ENCODE data around the gene LAMC1.
A peak's percentile ranks its signal among the peaks of the same experiment; 100 is the strongest.
"Not testable (repeated sequence)": the region's sequence is repeated elsewhere in the genome, so short reads cannot be mapped to it uniquely, and the experiment has no call there.

LAMC1 gene

DNA sequence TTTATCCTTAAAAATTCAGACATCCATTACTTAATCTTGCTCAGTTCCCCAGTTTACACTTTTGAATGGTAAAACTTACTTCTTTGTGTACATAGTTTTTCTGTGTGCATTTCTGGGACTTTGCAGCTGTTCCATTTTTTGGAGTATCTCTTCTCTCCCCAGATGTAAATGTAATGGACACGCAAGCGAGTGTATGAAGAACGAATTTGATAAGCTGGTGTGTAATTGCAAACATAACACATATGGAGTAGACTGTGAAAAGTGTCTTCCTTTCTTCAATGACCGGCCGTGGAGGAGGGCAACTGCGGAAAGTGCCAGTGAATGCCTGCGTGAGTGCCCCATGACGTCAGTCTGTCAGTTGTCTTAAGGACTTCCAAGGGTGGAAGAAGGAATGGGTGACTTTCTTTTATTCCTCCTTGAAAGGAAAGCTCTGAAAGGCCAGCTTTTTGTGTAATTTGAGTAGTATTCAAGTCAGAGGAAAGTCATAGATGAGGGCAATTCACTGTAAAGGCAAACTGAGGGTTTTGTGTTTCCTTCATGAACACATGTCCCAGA lies 87.2 kb downstream of the LAMC1 start:
- no peak for DNase-seq

- no peak for DNase-seq
Observed at GRCh38 chr1:183114441-183114840, 91.2 kb downstream of the LAMC1 start.

DNA sequence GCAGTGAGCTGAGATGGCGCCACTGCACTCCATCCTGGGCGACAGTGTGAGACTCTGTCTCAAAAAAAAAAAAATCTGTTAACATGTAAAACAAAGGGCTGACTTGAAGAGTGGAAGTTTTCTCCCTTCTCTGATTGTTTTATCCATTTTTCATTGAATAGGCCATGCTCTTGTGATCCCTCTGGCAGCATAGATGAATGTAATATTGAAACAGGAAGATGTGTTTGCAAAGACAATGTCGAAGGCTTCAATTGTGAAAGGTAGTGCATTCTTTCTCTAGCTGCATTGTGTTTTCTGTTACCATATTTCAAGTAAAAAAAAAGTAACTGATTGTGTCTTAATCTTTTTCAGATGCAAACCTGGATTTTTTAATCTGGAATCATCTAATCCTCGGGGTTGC lies 93.2 kb downstream of the LAMC1 start:
- DNase-seq: no peak

DNA sequence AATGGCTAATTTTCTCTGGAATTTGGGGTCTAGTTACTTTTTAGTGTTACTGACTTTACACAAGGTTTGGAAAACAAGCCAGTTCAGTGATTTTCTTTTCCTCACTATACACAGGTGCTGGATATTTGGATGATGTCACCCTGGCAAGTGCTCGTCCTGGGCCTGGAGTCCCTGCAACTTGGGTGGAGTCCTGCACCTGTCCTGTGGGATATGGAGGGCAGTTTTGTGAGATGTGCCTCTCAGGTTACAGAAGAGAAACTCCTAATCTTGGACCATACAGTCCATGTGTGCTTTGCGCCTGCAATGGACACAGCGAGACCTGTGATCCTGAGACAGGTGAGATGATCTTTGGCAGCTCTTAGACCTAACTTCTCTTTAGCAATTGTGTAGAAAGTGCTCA lies 98.4 kb downstream of the LAMC1 start:
- DNase-seq: no peak

DNA sequence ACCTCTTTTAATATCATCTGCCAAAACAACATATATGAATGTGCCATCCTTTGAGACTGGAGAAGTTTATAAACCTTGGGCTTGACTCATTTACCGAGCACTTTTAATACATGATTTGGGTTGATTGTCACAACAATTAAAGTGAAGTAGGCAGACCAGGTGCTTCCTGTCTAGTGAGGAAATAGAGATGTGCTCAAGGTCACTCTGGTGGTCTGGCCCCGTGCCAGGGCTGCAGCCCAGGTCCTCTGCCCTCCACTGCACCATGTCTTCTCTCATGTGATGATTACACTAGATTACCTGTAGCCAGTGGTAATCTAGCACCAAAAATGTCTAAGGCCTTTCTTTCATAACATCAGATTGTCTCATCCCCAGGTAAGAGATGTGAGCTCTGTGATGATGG lies 101.0 kb downstream of the LAMC1 start:
- DNase-seq: no peak

- DNase-seq: no peak
Observed at GRCh38 chr1:183125279-183125999, 102.2 kb downstream of the LAMC1 start.

DNA sequence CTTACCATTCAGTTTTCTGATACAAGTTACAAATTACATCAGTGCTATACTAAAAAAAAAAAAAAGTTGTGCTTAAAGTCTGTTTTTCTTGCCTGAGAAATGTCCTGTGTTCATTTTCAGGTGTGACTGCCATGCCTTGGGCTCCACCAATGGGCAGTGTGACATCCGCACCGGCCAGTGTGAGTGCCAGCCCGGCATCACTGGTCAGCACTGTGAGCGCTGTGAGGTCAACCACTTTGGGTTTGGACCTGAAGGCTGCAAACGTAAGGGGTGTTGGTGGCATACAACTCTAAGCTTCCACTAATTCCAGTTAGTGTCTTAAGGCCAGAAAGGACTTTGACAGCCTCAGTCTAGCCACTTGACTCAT lies 102.8 kb downstream of the LAMC1 start:
- DNase-seq: no peak

DNA sequence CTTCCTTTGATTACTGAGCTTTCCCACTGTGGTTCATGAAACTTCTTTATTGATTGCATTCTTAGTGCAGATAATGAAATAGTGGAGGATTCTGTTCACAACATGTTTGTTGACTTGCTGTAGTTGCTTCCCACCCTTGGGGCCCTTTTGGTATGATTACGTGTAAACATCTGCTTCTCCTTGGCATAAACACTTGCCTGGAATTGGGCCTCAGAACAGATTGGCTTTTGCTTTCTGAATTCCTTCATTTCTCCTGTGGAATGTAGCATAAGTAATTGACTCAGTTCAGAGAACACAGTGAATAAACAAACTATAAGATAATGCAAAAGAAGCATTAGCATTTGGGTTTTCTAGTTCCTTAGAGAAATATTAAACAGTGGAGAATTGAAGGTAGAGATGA lies 103.3 kb downstream of the LAMC1 start:
- DNase-seq: no peak

DNA sequence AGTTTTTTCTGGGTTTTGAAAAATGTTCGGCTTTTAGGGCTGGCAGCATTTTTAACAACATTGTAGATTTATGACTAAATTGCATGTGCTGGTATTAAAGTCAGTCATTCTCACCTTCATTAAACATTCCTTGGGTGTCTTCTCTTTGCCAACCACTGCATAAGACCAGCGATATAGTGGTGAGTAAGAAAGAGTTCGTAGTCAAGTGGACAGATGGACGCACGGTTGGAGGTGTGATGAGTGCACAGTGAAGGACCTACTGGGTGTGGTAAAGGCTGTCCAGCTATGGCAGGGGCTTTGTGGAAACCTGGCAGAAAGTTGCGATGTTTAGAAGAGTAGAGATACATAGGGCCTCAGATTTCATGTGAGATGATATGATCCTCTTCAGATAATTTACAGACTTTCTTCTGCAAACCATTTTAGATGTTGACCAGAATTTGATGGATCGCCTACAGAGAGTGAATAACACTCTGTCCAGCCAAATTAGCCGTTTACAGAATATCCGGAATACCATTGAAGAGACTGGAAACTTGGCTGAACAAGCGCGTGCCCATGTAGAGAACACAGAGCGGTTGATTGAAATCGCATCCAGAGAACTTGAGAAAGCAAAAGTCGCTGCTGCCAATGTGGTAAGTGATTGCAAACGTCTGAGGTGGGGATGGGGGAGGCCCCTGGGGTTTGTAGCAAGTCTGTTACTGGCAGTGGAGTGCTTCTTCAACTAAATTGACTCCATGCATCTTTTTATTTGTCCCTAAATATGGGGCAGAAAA lies 106.9 kb downstream of the LAMC1 start:
- DNase-seq: no peak

DNA sequence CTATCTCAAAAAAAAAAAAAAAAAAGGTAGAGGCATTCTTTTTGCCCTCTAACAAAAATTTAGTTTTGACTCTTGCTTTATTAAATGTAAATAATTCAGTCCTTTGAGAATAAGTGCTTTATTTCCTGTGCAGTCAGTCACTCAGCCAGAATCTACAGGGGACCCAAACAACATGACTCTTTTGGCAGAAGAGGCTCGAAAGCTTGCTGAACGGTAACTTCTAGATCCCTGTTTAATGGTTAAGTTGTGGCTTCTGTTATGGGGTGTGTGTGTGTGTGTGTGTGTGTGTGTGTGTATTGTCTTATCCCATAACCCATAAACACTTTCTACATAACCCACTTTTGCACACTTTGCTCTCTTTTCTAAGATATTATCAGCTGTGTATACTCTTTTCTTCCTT lies 107.9 kb downstream of the LAMC1 start:
- DNase-seq: no peak

DNA sequence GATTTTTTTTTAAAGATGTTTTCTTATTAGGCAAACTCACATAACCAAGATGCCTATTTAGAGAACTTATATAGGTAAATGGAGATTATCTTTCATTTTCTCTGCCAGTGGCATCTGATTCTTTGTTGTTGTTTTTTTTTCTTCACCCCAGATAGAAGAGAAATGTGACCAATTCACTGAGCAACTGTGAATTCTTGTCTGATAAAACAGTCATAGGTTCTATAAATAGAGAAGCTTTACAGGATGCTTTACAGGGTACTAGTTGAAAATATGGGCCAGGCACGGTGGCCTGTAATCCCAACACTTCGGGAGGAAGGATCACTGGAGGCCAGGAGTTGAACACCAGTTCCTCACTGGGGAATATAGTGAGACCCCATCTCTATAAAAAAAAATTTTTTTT lies 112.1 kb downstream of the LAMC1 start:
- no peak for DNase-seq

DNA sequence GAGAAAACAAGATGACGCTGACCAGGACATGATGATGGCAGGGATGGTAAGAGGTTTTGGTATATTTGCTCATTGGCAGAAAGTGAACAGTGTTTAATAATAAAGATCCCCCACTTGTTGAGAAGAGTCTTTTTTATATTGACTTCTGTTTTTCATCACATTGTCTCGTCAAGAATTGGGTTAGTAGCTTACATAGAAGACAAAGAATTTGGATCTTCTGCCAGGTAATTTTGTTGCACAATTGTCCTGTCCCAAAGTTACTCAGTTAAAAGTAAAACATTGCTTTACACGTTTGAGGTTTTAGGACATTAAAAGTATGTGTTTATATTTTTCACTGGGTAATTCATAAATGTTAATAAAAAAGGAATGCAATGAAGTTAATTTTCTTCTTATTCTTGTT lies 114.6 kb downstream of the LAMC1 start:
- DNase-seq: no peak

DNA sequence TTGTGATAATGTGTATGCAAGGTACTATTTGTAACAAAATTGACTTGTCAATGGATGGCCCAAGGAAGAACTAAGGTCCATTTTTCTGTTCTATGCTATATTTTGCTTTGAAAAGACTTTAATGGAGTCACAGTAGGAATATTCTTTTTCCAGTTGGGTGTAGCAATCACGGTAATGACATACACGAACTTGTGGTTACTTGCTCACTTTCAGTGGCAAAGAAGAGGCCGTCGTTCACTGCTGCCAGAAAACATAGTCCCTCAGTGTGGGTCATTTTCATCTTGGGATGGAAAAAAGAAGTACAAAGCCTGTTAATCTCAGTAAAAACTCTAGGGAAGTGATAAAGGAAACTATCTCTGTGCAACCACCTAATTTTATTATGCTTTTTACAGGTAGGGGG lies 115.1 kb downstream of the LAMC1 start:
- DNase-seq: no peak

DNA sequence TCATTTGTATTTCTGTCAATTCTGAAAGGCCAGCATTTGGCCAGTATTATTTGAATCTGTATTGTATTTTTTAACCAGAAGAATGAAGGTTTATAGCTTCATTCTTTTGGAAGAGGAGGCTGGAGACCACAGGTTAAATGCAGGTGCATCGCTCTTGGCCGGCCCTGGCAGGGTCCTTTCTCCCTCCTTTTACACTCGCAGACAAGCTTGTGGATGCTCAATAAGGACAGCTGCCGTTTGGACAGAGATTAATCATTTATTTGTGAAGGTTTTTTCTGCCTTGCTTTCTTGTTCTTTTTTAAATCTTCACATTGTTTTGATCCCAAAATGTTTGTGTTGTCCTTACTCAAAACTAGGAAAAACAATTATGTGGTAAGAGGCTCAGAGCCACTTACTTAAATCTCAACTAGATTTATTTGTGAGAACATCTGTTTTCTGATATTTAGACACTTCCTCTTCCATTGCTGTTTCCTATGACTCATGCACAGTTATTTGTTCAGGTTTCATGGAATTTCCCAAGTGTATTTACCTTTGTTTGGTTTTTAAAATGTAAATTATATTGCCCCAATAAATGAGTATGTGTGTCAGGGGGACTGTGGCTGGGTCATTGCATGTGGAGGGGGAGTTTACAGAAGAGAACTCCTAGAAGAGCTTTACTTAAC lies 116.2 kb downstream of the LAMC1 start:
- no peak for DNase-seq

GRCh38 chr1:183140633-183141032 lies 117.4 kb downstream of the LAMC1 start:
- DNase-seq: no peak

- no peak for DNase-seq
Observed at GRCh38 chr1:183142171-183142570, 119.0 kb downstream of the LAMC1 start.

DNA sequence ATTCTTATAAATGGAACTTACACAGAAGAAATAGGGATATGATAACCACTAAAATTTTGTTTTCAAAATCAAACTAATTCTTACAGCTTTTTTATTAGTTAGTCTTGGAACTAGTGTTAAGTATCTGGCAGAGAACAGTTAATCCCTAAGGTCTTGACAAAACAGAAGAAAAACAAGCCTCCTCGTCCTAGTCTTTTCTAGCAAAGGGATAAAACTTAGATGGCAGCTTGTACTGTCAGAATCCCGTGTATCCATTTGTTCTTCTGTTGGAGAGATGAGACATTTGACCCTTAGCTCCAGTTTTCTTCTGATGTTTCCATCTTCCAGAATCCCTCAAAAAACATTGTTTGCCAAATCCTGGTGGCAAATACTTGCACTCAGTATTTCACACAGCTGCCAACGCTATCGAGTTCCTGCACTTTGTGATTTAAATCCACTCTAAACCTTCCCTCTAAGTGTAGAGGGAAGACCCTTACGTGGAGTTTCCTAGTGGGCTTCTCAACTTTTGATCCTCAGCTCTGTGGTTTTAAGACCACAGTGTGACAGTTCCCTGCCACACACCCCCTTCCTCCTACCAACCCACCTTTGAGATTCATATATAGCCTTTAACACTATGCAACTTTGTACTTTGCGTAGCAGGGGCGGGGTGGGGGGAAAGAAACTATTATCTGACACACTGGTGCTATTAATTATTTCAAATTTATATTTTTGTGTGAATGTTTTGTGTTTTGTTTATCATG lies 120.5 kb downstream of the LAMC1 start:
- DNase-seq: no peak

DNA sequence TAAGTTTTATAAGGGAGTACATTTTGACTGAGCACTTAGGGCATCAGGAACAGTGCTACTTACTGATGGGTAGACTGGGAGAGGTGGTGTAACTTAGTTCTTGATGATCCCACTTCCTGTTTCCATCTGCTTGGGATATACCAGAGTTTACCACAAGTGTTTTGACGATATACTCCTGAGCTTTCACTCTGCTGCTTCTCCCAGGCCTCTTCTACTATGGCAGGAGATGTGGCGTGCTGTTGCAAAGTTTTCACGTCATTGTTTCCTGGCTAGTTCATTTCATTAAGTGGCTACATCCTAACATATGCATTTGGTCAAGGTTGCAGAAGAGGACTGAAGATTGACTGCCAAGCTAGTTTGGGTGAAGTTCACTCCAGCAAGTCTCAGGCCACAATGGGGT lies 121.5 kb downstream of the LAMC1 start:
- no peak for DNase-seq

GRCh38 chr1:183147735-183148134 lies 124.5 kb downstream of the LAMC1 start:
- no peak for DNase-seq

DNA sequence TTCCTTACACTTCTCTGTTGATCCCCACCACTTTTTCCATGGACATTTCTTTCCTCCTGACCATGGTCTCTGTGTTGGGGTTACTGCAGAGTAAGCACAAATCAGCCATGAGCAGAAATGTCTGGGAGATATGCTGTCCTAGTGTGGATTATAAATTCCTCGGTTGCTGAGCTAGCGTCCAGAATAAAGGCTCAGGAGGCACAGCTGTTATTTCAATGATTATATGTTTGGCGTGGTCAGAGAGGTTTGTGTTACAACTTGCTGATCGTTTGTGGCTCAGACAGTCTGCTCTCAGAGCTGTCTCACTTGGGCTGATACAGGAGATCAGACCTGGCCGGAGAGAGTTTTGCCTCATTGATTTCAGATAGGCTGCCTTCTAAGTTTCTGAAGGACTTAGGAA lies 125.4 kb downstream of the LAMC1 start:
- no peak for DNase-seq

- DNase-seq: peak in 1 of 5 experiments; percentile 11
Observed at GRCh38 chr1:183149273-183149672, 126.1 kb downstream of the LAMC1 start.

GRCh38 chr1:183150032-183150431 lies 126.8 kb downstream of the LAMC1 start:
- not testable (repeated sequence) for DNase-seq

DNA sequence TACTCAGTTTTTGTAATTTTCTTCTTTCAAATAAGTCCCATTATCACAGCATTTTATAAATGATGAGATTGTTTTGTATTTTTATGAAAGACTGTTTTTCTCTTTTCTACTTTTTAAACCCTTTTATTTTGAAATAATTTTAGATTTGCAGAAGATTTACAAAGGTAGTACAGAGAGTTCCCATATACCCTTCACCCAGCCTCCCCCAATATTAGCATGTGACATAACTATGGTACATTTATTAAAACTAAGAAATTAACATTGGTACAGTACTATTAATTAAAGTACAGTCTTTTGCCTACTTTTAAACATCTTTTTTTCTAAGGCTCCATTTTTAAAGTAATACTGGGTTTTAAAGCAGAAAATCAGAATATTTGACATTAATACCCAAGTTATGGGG lies 127.2 kb downstream of the LAMC1 start:
- DNase-seq: no peak
